ENCODE results near the gene GET4.

DNA sequence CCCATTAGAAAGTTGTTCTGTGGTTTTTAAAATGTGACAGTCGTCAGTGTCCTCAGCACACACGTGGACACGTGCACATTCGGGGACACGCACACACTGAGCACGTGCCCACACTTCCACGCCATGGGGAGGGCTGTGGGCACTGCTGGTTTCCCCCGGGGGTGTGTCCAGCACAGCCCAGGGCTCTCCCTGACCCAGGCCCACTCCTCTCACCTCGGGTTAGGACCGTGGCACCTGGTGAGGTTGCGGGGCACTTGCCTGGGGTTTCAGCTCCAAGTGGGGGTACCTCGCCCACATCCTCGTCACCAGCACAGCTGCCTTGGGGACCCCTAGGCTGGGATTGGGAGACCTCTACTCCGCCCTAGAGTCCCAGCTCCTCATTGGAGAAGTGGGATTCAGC, 20.7 kb downstream of the GET4 start:
- no peak for TF ChIP-seq SUZ12 (IDR thresholded peaks at IDR 0.05; ENCODE audit: extremely low read depth, insufficient read depth, insufficient read length)
- no peak for TF ChIP-seq ZNF274 (IDR thresholded peaks at IDR 0.05; ENCODE audit: low read depth, low read length)
- no peak for TF ChIP-seq YY1 (IDR thresholded peaks at IDR 0.05; ENCODE audit: insufficient read depth, insufficient read length)
